Mononuclear cell (primary cell): ENCODE results near the gene AMACR. TPM values are rescaled to one million over a fixed set of nuclear protein-coding genes. Genes with fewer than 3 reads are reported as not detected.
"Not testable (repeated sequence)": the region's sequence is repeated elsewhere in the genome, so short reads cannot be mapped to it uniquely, and the experiment has no call there.

Experiments
- H3K27me3 ChIP-seq: 2 replicates; pipeline ENCODE4 v1.6.0; 2011; ENCODE audit warnings: low read length, control low read depth; ENCODE audit not compliant: insufficient read depth
- H3K4me1 ChIP-seq: 2 replicates; pipeline ENCODE4 v1.5.1; 2011; ENCODE audit warnings: mild to moderate bottlenecking, low read length, control low read depth; ENCODE audit not compliant: insufficient read depth
- H3K4me3 ChIP-seq: 2 replicates; pipeline ENCODE4 v1.5.1; 2011; ENCODE audit warnings: mild to moderate bottlenecking, low read length, moderate library complexity
- H3K9me3 ChIP-seq: 2 replicates; pipeline ENCODE4 v1.5.1; 2011; ENCODE audit warnings: low read depth, mild to moderate bottlenecking, control low read depth, low read length
- total RNA-seq: library from RNA; depleted of rRNA; stranded (reverse); fragments of >200 nt; gene quantifications from one replicate; pipeline ENCODE4 v1.2.3, GENCODE V29; 2012

The AMACR gene
- total RNA-seq, 1 donor = 2.0 TPM

DNA sequence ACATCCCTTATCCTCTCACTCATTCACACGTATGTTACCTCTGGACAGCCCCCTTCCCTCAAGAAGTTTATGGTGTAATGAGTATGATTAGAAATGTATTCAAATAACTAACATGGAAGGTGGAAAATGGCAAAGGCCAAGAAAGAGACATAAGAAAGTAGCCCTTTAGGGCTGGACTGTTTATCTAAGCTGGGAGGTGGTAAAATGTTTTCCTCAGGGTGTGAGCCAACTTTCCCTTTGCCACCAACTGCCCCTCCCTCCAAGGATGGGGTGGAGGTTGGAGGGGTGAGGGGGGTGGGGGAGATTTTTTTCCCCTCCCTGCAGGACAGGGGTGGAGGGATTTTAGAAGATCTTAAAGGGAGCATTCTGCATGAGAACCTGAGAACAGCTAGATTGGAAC, 31.5 kb downstream of the AMACR start:
- Histone ChIP-seq H3K9me3 (no peaks in the 10 kb centered on the region), H3K27me3 (no peaks in the 10 kb centered on the region), H3K4me3 (no peak overlapping the region), H3K4me1 (no peaks in the 10 kb centered on the region)

GRCh38 chr5:33975852-33976251, 32.0 kb downstream of the AMACR start:
- H3K27me3 ChIP-seq = no peaks in the 10 kb centered on the region
- no peak overlapping the region for H3K4me3 ChIP-seq
- H3K9me3 ChIP-seq = no peaks in the 10 kb centered on the region
- H3K4me1 ChIP-seq = no peaks in the 10 kb centered on the region

GRCh38 chr5:33973271-33973670, 34.6 kb downstream of the AMACR start:
- Histone ChIP-seq H3K27me3 (no peaks in the 10 kb centered on the region), H3K4me3 (no peak overlapping the region), H3K9me3 (no peaks in the 10 kb centered on the region), H3K4me1 (no peaks in the 10 kb centered on the region)

DNA sequence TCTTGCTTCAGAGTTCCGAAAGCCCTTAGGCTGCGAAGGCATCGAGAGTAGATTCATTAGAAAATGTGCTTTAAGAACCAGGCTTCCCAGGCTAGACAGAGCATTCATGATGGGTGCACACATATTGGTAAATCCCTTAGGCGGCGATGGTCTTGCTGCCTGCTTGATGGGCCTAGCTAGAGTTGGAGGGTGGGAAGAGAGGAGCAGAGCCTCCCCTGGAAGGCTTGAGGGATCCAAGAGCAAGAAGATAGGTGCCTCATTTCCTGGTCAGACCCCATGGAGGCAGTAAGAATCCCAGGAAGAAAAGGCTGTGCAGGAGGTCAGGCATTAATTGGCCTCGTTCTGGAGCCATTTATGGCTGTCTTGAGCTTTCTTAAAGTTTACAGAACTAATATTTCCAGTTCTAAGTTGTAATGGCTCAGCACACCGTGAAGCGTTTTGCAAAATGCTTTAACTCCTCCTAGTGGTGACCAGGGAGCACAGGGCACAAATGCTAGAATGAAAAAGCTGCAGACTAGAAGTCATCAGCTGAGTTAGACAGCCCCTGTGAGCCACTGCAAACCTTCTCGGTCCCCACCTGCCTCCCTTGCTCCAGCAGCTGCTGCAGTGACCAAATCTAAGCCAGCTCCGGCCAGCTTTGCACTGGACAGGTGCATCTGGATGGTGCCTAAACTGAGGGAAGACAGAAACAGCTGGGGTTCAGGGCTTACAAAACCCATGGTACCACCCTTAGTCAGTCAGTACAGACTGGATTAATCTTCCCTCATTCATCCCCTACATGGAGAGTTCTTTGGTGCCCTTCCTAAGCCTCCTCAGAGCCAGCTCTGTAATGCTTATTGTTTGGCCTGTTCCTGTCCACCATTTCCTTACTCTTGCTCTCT, 38.0 kb downstream of the AMACR start:
- Histone ChIP-seq H3K27me3 (no peaks in the 10 kb centered on the region), H3K4me3 (no peak overlapping the region), H3K4me1 (no peaks in the 10 kb centered on the region), H3K9me3 (no peaks in the 10 kb centered on the region)

DNA sequence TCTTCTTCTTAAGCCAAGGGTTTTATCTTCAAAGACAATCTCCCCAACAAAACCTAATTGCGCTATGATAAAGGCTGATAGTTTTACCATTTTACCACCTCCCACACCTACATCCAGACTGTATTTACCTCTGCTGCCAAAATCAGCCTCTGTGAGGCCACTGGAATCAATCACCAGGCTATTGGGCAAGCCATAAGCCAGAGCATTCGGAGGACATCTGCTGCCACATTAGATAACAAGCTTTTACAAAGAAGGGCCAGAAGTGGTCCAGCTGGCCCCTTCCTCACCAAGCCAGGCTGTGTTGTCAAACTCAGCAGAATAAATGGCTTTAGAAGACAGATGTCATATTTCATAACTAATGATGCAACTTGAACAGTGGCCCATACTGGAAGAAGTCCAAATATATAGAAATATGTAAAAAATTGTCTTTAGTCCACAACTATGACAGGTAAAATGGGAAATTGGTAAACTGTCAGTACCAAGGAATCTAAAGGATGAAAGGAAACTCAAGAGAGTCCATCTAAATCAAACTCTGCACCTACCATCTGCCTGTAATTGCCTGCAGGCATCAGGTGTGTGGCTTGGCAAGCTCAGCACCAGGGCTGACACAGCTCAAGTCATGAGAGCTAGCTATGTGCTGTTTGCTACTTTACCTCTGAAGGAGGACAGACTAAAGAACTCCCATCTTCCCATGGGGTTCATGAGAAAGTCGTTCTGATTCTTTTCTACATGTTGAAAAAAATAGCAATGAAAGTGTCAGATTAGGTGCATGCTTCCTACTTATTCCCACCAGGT, 39.4 kb downstream of the AMACR start:
- no peaks in the 10 kb centered on the region for H3K9me3 ChIP-seq

DNA sequence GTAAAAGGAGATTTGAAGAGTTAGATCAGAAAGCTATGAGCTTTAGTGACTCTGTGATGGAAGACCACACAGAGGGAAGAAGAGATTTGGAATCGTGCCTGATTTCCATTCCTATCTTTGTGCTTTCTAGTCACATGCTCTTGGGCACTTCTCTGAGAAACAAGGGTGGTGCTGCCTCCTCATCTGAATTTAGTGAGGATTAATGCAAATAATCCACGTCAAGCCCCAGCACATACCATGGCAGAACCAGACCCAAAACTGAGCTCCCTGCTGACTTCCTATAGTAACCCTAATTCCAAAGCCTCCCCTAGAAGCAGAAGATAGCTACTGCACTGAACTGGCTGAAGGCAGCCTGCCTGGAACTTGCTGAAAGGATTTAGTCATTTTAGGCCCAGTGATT, 41.0 kb downstream of the AMACR start:
- H3K4me1 ChIP-seq = no peaks in the 10 kb centered on the region

More for the DNA sequence above, 39.4 kb downstream of the AMACR start:
- Histone ChIP-seq H3K27me3 (no peaks in the 10 kb centered on the region), H3K4me3 (no peak overlapping the region), H3K4me1 (no peaks in the 10 kb centered on the region)

GRCh38 chr5:33964132-33964700, 43.6 kb downstream of the AMACR start:
- Histone ChIP-seq H3K9me3 (no peaks in the 10 kb centered on the region), H3K27me3 (peaks cover 4% of the 10 kb centered on the region), H3K4me1 (no peaks in the 10 kb centered on the region), H3K4me3 (no peak overlapping the region)

More for the DNA sequence above, 41.0 kb downstream of the AMACR start:
- no peak overlapping the region for H3K4me3 ChIP-seq
- H3K27me3 ChIP-seq = no peaks in the 10 kb centered on the region
- H3K9me3 ChIP-seq = no peaks in the 10 kb centered on the region

- Histone ChIP-seq H3K9me3 (no peaks in the 10 kb centered on the region), H3K4me3 (no peak overlapping the region), H3K4me1 (no peaks in the 10 kb centered on the region), H3K27me3 (peaks cover 5% of the 10 kb centered on the region)
Measured at GRCh38 chr5:33958176-33958575, 49.7 kb downstream of the AMACR start.

GRCh38 chr5:33957577-33958150, 50.2 kb downstream of the AMACR start:
- no peaks in the 10 kb centered on the region for H3K4me1 ChIP-seq
- H3K4me3 ChIP-seq = no peak overlapping the region
- H3K9me3 ChIP-seq = no peaks in the 10 kb centered on the region
- peaks cover 5% of the 10 kb centered on the region for H3K27me3 ChIP-seq

GRCh38 chr5:33952175-33952574, 55.7 kb downstream of the AMACR start:
- H3K9me3 ChIP-seq, H3K27me3 ChIP-seq: not testable (repeated sequence)

GRCh38 chr5:33944543-33945132, 63.2 kb downstream of the AMACR start:
- no peaks in the 10 kb centered on the region for H3K9me3 ChIP-seq
- peaks cover 6% of the 10 kb centered on the region for H3K27me3 ChIP-seq

More at GRCh38 chr5:33952175-33952574, 55.7 kb downstream of the AMACR start:
- not testable (repeated sequence) for H3K4me3 ChIP-seq, H3K4me1 ChIP-seq

GRCh38 chr5:33941090-33941489, 66.8 kb downstream of the AMACR start:
- peaks cover 35% of the 10 kb centered on the region for H3K27me3 ChIP-seq

More at GRCh38 chr5:33944543-33945132, 63.2 kb downstream of the AMACR start:
- no peaks in the 10 kb centered on the region for H3K4me1 ChIP-seq
- no peak overlapping the region for H3K4me3 ChIP-seq

DNA sequence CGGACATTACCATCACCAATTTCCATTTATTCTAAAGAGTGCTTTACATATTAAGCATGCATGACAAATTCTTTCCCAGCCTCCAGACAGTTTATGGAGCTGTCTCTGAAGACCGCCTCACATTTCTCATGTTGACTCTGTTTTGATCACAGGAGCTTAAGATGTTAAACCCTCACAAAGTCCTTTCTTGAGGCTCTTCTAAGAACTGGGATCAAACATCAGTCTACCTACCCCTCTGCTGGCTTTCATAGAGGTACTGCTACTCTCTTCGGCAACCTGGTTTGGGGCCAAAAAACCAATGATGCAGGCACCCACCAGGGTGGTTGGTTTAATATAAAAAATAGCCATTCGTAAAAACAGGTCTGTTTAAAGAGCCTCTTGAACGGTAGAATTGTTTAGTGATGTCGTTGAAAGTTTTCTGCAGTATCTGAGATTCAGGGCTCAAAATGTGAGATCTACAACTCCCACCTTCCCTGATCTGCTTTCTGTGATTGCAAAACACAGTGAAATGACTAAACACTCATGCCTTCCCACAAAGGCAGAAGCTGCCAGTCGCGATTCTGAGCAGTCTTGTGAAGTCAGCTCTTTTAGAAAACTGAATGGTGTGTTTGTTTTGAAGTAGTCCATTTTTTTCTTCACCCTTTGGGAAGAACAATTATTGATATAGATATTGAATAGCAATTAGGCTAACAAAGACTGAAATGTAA, 68.1 kb downstream of the AMACR start:
- H3K4me1 ChIP-seq = no peaks in the 10 kb centered on the region
- no peak overlapping the region for H3K4me3 ChIP-seq
- no peaks in the 10 kb centered on the region for H3K9me3 ChIP-seq
- peaks cover 47% of the 10 kb centered on the region for H3K27me3 ChIP-seq

More at GRCh38 chr5:33941090-33941489, 66.8 kb downstream of the AMACR start:
- Histone ChIP-seq H3K4me3 (no peak overlapping the region), H3K4me1 (no peaks in the 10 kb centered on the region), H3K9me3 (no peaks in the 10 kb centered on the region)

DNA sequence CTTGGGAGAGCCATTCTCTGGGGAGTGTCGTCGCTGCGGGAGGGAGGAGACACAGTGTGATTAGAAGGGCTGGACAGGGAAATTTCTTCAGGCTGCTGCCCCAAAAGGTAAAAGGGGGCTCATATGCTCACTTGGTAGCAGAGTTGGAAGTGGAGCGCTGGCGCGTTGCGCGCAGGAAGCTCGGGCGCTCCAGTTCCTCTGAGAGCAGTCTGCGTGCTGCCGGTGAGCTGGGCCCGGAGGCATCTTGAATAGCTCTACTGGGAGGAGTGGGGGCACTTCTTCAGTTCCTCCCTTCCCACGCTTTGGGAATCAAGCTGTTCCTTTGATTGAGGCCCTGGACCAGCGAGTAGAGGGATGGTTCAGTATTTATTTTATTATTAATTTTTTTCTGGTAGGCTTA, 69.0 kb downstream of the AMACR start:
- no peak overlapping the region for H3K4me3 ChIP-seq
- H3K9me3 ChIP-seq = no peaks in the 10 kb centered on the region
- no peaks in the 10 kb centered on the region for H3K4me1 ChIP-seq
- H3K27me3 ChIP-seq = peaks cover 47% of the 10 kb centered on the region
